Liver (tissue), 9 donors: Measurements from ENCODE around the gene SCAF8. TPM values are rescaled to one million over a fixed set of nuclear protein-coding genes. Genes with fewer than 3 reads are reported as not detected.

ENCODE experiments used
- DNase-seq: peaks from one replicate; pipeline ENCODE4 v3.0.0-alpha.2; 2017; ENCODE audit warnings: low spot score
- H3K27ac ChIP-seq, 2 donors: one replicate each; pipeline ENCODE4 v1.7.0; 2013; ENCODE audit warnings: inconsistent platforms in 2 of 2, low read length in 2 of 2, control low read depth in 1 of 2, low read depth in 1 of 2, mild to moderate bottlenecking in 1 of 2
- H3K27me3 ChIP-seq, 4 donors: one replicate each; pipeline versions ENCODE4 v1.6.1 to v1.7.0; 2013; ENCODE audit warnings: low read length in 3 of 4, inconsistent platforms in 1 of 4, mild to moderate bottlenecking in 1 of 4, moderate library complexity in 1 of 4; ENCODE audit not compliant: control insufficient read depth in 4 of 4, insufficient read depth in 4 of 4
- H3K36me3 ChIP-seq, 4 donors: one replicate each; pipeline versions ENCODE4 v1.6.1 to v1.7.0; 2013; ENCODE audit warnings: low read length in 3 of 4, mild to moderate bottlenecking in 3 of 4, low read depth in 1 of 4, moderate library complexity in 1 of 4; ENCODE audit not compliant: control insufficient read depth in 4 of 4, insufficient read depth in 3 of 4
- H3K4me1 ChIP-seq, 4 donors: one replicate each; pipeline versions ENCODE4 v1.6.1 to v1.7.0; 2013; ENCODE audit warnings: low read length in 3 of 4, mild to moderate bottlenecking in 3 of 4, moderate library complexity in 1 of 4; ENCODE audit not compliant: control insufficient read depth in 4 of 4, insufficient read depth in 4 of 4
- H3K4me3 ChIP-seq, 3 donors: one replicate each; pipeline versions ENCODE4 v1.6.1 to v1.7.0; 2013; ENCODE audit warnings: low read length in 3 of 3, control low read depth in 1 of 3, low read depth in 1 of 3, mild to moderate bottlenecking in 1 of 3
- H3K9ac ChIP-seq, 2 donors: one replicate each; pipeline ENCODE4 v1.7.0; 2013; ENCODE audit warnings: low read length in 2 of 2, mild to moderate bottlenecking in 2 of 2, moderate library complexity in 2 of 2, control low read depth in 1 of 2, low read depth in 1 of 2
- H3K9me3 ChIP-seq, 4 donors: one replicate each; pipeline versions ENCODE4 v1.6.1 to v1.7.0; 2013; ENCODE audit warnings: low read length in 3 of 4; ENCODE audit not compliant: control insufficient read depth in 4 of 4
- ATF3 ChIP-seq: IDR thresholded peaks from 2 replicates; pipeline ENCODE4 v1.6.1; 2016; ENCODE audit warnings: antibody characterized with exemption
- CTCF ChIP-seq: fragments of 150-350 bp; IDR thresholded peaks from 2 replicates; pipeline ENCODE4 v1.5.1; 2017; ENCODE audit warnings: improper control_type of control experiment, low read depth, low read length; ENCODE audit not compliant: missing input control
- EGR1 ChIP-seq, 2 donors: IDR thresholded peaks; 2 replicates each; pipeline ENCODE4 v1.6.1; 2016 to 2018; ENCODE audit warnings: antibody characterized with exemption in 2 of 2, low read depth in 2 of 2
- FOXA1 ChIP-seq: IDR thresholded peaks from 2 replicates; pipeline ENCODE4 v1.6.1; 2016; ENCODE audit warnings: antibody characterized with exemption
- GABPA ChIP-seq, 2 donors: IDR thresholded peaks in 1 of 2; conservative IDR thresholded peaks in 1 of 2; 2 replicates each; pipeline ENCODE4 v1.6.1; 2016; ENCODE audit warnings: antibody characterized with exemption in 2 of 2, mild to moderate bottlenecking in 1 of 2, moderate library complexity in 1 of 2
- HNF4G ChIP-seq: IDR thresholded peaks from 2 replicates; pipeline ENCODE4 v1.6.1; 2016; ENCODE audit warnings: antibody characterized with exemption
- REST ChIP-seq: IDR thresholded peaks from 2 replicates; pipeline ENCODE4 v1.6.1; 2016; ENCODE audit warnings: antibody characterized with exemption, mild to moderate bottlenecking
- RXRA ChIP-seq, 2 donors: IDR thresholded peaks; 2 replicates each; pipeline ENCODE4 v1.6.1; 2017 to 2018; ENCODE audit warnings: antibody characterized with exemption in 2 of 2, mild to moderate bottlenecking in 1 of 2
- SP1 ChIP-seq: IDR thresholded peaks from 2 replicates; pipeline ENCODE4 v1.6.1; 2018; ENCODE audit warnings: antibody characterized with exemption, mild to moderate bottlenecking
- TAF1 ChIP-seq: conservative IDR thresholded peaks from 2 replicates; pipeline ENCODE4 v1.6.1; 2016; ENCODE audit warnings: antibody characterized with exemption, mild to moderate bottlenecking
- YY1 ChIP-seq: IDR thresholded peaks from 2 replicates; pipeline ENCODE4 v1.6.1; 2016; ENCODE audit warnings: antibody characterized with exemption, mild to moderate bottlenecking
- ZBTB33 ChIP-seq: IDR thresholded peaks from 2 replicates; pipeline ENCODE4 v1.6.1; 2016; ENCODE audit warnings: antibody characterized with exemption
- WGBS: extraction: QIAGEN DNeasy Blood & Tissue Kit; methylation state at CpG from one replicate; pipeline ENCODE4 v1.1.7; 2013; 5-methylcytosine and 5-hydroxymethylcytosine counted together
- polyA plus RNA-seq, 2 donors: library from polyadenylated mRNA; stranded (reverse) in 1 of 2; unstranded in 1 of 2; fragments of 200-250 nt in 1 of 2; fragments of >200 nt in 1 of 2; fragmentation: Nextera tagmentation in 1 of 2; extraction: Ambion mirVana in 1 of 2; gene quantifications; one replicate each; pipeline versions ENCODE4 v1.2.1 to v1.2.3, GENCODE V29; 2013 to 2015
- total RNA-seq, 2 donors: library from RNA; depleted of rRNA; stranded (reverse); fragments of >200 nt; gene quantifications; one replicate each; pipeline ENCODE4 v1.2.3, GENCODE V29; 2014
- donor health status: healthy.
- donor health status: healthy.
- donor health status: healthy.
- donor health status: healthy.
- donor health status: healthy.

Gene SCAF8
- total and polyA plus RNA-seq, 4 donors, result 5.9 to 22.3 (median 12.5) TPM

- Histone ChIP-seq H3K27ac (no peak overlapping the region), H3K27me3 (no peaks in the 10 kb centered on the region), H3K4me1 (no peaks in the 10 kb centered on the region), H3K9me3 (no peaks in the 10 kb centered on the region), H3K4me3 (no peak overlapping the region), H3K36me3 (peaks cover 0 to 8% (median 3%) of the 10 kb centered on the region in 4 donors), H3K9ac (no peak overlapping the region)
- 96% methylated on average over 4 of the region's 4 CpGs for WGBS
- TF ChIP-seq RXRA (IDR thresholded peaks at IDR 0.05) (no peak), YY1 (no peak), FOXA1 (no peak), CTCF (no peak), TAF1 (no peak), ATF3 (no peak)
- no peak for DNase-seq
These were observed 107.9 kb downstream of the SCAF8 start for GRCh38 chr6:154841109-154841508.

- Histone ChIP-seq H3K36me3 (peaks cover 0 to 8% (median 3%) of the 10 kb centered on the region in 4 donors), H3K27ac (no peak overlapping the region), H3K9me3 (no peaks in the 10 kb centered on the region), H3K4me3 (no peak overlapping the region), H3K9ac (no peak overlapping the region), H3K4me1 (no peaks in the 10 kb centered on the region), H3K27me3 (no peaks in the 10 kb centered on the region)
- TF ChIP-seq ZBTB33 (no peak), REST (no peak), TAF1 (no peak), RXRA (IDR thresholded peaks at IDR 0.05) (no peak), SP1 (no peak), CTCF (no peak), GABPA (IDR thresholded peaks at IDR 0.05 in 1 of 2, conservative IDR thresholded peaks at IDR 0.05 in 1 of 2) (no peak), EGR1 (IDR thresholded peaks at IDR 0.05; ENCODE audit: low read depth in 2 of 2) (no peak), HNF4G (no peak)
- 62% methylated on average over 2 of the region's 2 CpGs for whole genome bisulfite sequencing
- DNase-seq, result no peak
These were observed 109.6 kb downstream of the SCAF8 start for GRCh38 chr6:154842833-154843232.
